RKO (cell line): ENCODE measurements around the gene PCP4L1.
A peak's percentile ranks its signal among the peaks of the same experiment; 100 is the strongest.

Experiments
- DNase-seq: peaks from one replicate; pipeline ENCODE4 v3.0.0-alpha.2; 2016; ENCODE audit warnings: low spot score

Gene PCP4L1

DNA sequence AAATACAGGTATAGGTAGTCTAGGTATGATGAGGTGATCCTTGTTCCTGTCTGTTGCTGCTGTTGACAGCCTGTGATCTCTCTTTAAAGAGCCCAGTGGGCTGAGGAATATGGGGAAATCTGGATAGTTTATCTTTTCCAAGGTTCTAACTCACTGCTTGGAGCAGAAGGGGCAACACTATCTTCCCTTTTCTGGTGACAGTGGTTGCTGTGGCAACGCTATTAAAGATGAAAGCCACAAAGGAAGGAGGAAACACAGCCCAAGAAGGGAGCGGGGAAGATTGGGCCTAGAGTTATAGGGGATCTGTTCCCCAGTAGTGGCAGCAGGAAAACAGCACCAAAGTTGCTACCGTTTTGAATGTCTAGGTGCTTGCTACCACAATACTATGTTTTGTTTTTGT, 8.8 kb downstream of the PCP4L1 start:
- DNase-seq: no peak

DNA sequence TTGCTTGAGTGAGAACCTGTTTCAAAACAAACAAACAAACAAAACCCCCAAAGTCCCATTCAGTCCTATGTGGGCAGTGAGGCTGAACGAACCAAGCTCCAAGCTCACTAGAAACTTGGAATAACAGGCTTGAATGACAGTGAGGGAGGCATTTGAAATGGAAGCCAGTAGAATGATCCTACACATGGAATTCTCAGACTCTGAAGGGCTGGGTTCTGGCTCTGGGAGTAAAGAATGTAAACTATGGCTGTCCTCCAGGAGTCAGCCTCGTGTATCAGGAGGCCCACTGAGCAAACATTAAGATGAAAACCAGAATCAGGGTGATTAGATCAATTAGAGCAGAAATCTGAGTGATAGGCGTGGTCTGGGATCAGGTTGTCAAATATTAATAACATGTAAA, 14.9 kb downstream of the PCP4L1 start:
- no peak for DNase-seq

DNA sequence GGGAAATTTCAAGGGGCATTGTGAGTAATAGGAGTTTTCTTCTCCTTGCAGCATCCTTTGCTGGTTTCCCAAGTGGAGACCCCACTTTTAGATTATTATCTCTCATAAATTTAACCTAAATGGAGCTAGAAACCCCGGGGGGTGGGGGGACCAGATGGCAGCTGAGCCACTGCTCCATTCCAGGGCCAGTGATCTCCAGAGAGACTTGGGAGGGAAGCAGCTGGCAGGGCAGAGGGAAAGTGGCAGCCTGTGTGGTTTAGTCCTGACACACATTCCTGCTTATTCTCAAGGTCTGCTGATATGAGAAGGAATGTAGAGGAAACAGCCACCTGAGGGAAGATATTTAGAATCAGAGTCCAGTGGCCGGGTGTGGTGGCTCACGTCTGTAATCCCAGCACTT, 16.3 kb downstream of the PCP4L1 start:
- DNase-seq: no peak

DNA sequence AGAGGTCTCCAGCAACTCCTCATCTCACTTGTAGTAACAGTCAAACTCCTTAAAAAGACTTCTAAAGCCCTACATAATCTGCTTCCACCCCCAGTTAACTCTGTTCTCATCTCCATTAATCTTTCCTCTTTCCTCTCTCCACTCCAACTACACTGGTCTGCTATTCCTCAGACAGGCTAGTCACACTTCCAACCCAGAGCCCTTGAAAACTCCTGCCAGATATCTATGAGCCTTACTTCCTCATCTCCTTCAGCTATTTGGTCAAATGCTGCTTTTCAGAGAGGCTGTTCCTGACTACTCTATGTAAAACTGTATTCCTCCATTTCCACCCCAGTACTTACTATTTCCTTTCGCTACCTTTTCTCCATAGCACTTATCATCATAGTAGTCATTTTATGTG, 24.4 kb downstream of the PCP4L1 start:
- DNase-seq: no peak

DNA sequence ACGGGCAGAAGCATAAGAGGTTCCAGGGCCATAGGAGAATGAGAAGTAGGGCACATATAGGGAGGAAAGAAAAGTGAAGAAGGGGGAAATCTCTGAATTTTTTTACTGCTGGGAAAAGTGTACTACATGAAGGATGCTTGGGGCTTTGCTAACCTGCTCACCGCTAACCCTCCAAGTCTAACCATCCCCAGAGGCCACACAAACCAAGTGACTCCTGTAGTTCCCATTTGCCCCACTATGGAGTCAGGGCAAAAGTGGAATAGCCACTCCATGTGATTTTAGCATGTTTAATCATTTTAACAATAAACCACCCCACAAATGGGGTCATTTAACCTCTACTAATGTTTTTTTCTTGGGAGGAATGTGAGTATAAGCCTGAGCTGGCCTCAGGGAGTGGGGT, 26.6 kb downstream of the PCP4L1 start:
- no peak for DNase-seq

DNA sequence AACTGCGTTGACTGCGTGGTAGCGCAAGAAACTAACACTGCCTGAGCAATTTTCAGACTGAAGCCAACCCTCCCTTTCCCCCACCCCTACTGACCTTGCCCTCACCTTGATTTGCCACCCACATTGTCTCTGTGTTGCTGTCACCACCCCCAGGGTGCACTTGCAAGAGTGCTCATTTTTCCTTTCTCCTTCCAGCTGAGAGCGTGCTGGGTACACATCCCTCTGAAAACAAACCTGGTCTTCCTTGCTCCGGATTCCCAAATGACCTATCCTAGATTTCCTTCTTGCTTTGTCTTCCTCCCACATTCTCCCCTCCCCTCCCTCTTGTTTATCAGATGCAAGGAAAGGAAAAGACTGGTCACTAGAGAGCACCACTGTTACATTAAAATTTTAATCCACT, 27.0 kb downstream of the PCP4L1 start:
- no peak for DNase-seq

DNA sequence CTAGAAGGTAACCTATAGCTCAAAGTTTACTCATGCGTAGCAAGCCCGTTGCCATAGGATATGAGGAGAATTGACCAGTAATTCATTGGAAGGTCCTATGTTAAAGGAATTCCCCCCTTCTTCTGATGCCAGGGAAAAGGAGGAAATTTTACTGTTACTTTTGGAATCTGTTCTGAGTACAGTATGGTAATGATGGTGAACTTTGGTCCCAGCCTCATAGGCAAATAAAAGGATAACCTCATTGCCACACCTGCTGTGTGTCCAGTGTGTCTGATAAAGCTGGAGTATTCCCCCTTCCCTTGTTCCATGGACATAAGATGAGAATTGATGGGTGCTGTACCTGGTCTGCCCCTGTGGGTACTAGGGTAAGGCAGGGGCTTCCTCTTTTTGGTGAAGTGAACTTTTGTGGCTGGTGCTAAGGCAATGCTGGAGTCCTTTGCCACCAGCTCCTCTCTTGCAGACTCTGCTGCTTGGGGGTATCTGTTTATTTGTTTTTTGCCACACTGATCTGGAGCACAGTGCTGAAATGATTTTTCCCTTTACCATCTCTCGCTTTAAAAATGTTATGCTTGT, 29.0 kb downstream of the PCP4L1 start:
- no peak for DNase-seq

DNA sequence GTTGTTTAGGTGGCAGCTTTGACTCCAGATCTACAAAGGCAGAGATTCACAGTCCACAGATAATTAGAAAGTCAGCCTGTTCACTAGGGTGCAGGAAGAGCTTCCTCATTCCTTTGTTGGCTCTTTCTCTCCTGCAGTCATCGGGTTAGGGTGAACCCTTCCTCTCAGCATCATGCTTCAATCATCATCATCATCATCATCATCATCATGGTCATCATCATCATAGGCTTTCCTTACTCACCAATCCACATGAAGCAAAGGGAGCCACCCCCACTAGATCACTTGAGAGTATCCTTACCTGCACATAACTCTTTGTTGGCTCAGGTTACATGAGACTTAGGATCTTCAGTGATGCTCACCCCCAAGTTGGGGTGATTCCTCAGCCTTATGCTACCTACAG, 32.2 kb downstream of the PCP4L1 start:
- DNase-seq: no peak

DNA sequence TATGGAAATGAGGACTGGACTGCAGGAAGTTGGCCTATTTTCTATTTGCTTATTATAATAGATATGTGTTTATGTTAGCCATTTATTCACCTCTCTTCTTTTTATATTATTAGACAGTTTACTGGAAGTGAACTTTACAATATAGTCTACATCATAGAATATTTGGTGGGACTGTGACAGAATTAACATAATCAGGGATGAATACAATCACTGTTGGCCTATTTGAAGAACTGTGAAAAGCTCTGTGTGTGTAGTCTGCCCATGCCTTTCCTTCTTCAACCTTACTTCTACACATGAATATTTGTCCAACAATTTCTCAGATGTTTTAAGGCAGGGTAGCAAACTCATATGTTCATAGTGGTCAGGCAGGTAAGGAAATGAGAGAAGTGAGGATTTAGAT, 38.9 kb downstream of the PCP4L1 start:
- no peak for DNase-seq

DNA sequence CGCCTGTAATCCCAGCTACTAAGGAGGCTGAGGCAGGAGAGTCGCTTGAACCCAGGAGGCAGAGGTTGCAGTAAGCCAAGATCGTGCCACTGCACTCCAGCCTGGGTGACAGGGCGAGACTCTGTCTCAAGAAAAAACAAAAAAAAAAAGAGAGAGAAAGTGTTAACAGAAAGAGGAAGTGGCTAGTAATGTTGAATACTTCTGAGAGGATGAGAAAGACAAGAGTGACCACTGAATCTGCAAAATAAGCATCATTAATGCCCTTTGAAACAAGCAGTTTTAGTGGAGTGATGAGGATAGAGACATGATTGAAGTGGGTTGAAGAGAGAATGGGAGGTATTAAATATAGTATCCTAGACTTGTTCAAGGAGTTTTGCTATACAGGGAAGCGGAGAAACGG, 39.6 kb downstream of the PCP4L1 start:
- DNase-seq: no peak

DNA sequence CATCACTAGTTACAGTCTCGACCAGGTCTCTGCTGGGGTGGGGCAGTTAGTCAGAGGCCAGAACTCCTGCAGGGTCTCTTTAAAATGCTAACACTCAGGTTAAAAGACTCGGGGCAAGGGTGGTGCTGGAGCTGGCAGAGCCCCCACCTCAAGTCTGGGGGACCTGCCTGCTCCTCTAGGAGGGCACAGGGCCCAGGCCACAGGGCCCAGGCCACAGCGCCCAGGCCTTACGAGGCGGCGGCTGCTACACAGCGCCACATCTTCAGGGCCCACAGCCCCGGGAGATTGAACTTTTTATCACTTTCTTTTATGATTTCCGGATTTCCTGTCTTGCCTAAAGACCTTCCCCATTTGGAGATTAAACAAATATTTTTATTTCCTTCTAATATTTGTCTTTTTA, 40.8 kb downstream of the PCP4L1 start:
- no peak for DNase-seq

DNA sequence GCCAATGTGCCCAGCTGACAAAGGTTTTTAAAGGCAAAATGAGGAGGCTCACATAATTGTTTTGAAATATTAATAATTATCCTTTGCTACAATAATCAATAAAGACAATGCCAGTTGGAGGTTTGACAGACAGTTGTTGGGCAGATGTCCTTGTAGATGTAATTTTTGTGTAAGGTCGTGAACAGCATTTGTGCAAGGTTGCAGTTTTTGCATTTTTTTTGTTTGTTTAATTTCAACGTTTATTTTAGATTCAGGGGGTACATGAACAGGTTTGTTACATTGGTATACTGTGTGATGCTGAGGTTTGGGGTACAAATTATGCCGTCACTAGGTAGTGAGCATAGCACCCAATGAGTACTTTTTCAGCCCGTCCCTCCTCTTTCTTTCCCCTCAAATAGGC, 41.9 kb downstream of the PCP4L1 start:
- DNase-seq: no peak

DNA sequence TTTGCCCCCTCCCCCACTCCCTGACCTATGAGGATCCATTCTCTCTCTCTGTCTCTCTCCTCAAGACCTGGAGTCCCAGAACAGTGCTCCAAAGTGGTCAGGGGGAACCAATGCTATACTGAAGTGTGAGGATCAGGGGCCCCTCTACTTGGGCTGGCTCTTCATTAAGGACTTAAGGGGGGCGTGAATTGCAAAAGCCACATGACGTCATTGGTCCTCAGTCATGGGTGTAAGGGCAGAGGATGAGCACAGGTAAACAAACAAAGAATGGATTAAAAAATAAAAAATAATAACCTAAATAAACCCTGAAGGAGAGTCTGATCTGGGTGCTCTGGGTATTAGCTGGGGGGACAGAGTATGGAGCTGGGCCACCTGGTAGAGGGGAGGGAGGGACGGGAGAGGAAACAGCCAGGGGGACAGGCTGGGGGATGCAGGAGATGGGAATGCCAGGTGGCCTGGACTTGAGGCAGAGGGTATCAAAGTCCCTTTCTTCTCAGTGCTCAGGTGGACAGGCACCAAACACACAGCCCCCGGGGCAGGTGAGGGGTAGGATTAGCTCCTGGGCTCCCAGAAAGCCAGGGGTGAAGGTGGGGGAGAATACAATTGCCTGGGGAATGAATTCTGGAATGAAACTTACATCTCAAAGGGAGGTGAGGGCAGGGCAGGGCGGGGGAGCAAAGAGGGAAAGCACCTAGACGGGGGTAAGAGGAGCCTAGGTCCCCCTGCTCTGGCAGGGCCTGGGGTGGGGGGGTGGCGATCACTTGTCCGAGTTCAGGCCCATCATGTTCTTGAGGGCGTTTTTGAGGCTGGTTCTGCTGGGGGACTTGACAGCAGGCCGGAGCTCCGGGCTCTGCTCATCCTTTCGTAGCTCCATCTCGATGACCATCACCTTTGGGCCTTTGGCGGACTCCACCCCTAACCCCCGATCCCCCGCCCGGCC, 46.7 kb downstream of the PCP4L1 start:
- DNase-seq: no peak

DNA sequence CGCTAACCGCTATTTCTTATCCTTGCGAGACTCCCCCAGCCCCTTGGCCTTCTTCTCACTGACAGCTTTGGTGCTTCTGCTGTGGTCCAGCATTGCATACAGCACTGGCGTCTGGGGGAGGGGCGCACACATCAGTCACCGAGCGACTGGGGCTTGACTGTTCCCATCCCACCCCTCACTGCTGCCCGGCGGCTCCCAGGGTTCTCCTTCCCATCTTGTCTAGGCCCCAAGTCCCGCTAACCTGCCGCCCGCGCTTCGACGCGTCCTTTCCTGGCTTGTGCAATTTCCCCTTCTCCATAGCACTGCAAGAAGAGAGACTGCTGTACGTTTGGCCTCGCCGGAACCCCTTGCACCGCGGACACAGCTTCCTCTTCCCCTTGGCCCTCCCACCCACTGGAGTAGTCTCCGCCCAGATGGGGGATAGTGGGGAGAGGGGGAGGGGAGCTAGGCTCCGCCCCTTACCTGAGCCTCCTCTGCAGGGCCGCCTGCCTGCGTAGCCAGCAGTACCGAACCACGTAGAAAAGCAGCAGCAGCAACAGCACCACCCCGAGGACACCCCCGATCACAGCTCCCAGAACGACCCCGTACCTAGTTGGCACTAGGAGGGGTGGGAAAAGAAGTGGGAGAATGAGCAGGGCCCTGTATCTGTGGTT, 47.4 kb downstream of the PCP4L1 start:
- no peak for DNase-seq

DNA sequence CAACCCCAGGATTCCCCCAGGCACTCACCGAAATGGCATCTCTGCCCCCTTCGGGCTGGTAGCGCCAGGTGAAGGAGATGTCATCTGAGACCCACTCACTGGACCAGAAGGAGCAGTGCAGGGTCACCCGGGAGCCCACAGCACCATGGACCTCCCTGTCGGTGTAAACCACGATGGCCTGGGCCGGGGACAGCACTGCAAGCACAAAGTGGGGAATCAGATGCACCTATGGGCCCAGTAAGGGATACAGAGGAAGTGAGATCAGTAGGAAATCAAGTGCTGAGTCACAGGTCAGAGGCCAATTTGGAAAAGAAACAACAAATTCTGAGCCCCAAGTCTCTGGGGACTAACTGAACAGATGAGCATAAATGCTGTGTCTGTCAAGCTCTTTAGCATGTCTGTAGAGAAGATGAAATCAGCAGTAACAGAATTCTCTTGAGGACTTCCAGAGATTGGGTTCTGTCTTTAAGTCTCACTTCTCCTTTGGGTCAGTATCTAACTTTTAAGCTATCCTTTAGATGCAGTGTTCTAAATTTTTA, 48.8 kb downstream of the PCP4L1 start:
- DNase-seq: peak; percentile 12

DNA sequence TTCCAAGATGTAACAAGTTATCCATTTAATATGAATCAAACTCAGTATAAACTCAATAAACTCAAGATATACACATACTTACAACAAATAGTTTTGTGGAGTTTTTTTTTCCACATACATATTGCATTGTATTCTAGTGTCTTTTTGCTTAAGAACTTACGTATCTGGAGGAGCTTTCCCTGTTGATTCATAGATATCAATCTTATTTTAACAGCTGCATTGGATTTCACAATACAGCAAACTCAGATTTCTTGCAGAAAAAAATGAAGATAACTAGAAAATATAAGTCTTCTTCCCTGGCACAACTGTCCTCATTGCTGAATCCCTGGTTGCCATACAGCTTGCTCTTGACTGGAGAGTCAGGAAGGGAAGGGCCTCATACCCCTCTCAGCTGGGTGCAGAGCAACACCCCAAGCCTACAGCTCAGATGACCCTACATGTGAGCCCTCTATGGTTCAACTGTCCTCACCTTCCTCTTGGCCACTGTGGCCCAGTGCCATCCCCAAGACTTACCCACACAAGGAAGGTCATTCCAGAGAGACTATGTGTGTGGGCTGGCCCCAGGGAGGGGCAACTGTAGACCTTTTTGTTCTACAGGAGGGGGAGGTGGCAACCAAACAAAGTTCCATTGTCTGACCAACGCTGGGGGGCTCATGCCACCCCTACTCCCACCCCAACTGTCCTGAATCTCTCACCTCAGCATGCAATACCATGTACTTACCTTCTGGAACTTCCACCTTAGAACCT, 49.5 kb downstream of the PCP4L1 start:
- no peak for DNase-seq

DNA sequence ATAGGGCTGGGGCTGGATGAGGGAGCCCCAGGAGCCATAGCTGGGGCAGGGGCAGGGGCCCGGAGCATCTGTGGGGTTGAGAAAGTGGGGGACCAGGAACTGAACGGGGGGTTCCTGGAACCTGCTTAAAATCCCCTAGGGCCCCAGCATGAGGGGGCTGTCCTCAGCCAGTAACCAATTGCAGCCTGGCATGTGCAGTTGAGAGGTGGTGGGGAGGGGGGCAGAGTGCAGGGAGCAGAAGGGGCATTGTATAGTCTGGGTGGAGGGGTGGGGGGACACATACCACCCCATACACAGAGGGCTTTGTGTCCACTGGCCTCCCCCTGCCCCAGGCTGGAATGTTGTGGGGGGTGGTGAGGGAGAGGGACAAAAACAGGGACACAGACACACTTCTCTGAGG, 51.3 kb downstream of the PCP4L1 start, which contains the start of gene MPZ:
TSS of gene MPZ (minus strand) at position 101 of the 400 bp plus-strand sequence. CDS start at position 38, 63 bp downstream.
- DNase-seq: no peak

DNA sequence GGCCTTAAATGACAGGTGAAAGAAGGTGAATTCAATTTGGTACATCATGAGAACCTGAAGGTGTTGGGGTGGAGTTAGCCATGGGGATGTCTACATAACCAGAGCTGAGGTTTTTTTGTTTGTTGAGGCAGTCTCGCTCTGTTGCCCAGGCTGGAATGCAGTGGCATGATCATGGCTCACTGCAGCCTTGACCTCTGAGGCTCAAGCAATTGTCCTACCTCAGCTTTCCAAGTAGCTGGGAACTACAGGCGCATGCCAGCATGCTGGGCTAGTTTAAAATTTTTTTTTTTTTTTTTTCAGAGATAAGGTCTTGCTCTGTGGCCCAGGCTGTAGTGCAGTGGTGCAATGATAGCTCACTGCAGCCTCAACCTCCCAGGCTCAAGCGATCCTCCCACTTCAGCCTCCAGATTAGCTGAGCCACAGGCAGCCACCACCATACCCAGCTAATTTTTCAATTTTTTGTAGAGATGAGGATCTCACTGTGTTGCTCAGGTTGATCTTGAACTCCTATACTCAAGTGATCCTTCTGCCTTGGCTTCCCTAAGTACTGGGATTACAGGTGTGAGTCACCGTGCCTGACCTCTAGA, 53.1 kb downstream of the PCP4L1 start:
- DNase-seq: no peak

DNA sequence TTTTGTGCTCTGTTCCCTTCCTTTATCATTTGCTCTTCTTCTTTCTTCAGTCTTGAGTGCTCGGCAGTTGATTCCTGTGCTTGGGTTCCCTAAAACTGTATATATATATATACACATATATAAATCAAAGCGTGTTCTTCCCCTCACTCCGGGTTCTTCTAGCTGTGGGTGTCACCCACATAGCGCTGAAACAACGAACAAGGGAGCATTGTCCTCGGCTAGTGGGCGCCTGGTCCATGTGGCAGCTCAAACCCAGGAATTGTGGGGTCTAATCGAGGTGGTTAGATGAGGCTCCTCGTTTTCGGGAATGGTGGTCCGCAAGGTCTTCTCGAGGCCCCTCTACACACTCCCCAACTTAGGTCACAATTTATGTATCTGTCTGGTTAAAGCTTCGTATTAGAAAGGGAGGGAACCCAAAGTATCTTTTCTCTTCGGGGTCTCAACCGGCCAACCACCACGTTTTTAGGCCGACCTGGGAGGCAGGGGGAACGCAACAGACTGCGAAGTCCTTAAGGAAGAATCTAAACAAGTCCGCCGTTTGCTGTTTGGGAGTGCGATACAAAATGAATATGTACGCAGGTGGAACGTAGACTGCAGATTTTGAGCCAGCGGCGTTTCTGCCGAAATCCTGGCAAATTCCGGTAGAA, 55.1 kb downstream of the PCP4L1 start:
- no peak for DNase-seq

DNA sequence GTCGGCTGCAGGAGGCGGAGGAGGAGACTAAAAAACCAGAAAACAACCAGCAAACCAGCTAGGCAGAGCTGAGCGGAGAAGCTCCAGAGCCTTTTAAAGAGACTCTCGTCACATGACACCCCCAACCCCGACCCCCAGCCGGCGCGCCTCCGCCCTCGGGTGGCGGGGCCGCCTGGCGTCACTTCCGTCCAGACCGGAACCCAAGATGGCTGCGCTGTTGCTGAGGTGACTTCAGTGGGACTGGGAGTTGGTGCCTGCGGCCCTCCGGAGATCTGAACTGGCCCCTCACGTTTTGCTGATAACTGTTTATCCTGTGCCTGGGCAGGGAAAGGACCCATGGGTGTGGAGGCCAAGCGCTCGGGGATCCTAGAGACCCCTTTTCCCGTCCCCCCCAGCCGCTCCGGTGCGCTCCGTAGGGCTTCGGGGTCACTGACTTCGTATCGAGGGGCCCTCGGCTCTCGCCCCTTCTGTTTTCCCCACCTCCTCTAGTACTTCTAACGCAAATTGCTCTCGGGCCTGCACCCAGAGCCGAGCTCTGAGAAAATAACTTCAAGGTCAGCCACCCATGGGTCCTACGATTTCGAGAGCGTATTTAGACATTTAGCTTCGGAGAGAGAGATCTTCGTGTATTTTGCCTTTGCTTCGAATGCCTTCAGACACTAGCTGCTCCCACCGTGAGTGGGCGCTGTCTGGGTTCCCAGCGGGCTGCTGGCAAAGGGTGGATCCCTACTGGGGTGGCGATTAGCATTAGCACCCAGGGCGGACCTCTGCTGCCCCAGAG, 55.8 kb downstream of the PCP4L1 start, which contains the start of gene SDHC:
TSS of gene SDHC (plus strand) at position 181 of the 781 bp plus-strand sequence. CDS start at position 206, 25 bp downstream.
- peak; percentile 87 for DNase-seq
